Liver (tissue), 9 donors: ENCODE results near the gene P4HB. TPM values are rescaled to one million over a fixed set of nuclear protein-coding genes. Genes with fewer than 3 reads are reported as not detected.

Source experiments
- DNase-seq: peaks from one replicate; pipeline ENCODE4 v3.0.0-alpha.2; 2017; ENCODE audit warnings: low spot score
- H3K27ac ChIP-seq, 2 donors: one replicate each; pipeline ENCODE4 v1.7.0; 2013; ENCODE audit warnings: inconsistent platforms in 2 of 2, low read length in 2 of 2, control low read depth in 1 of 2, low read depth in 1 of 2, mild to moderate bottlenecking in 1 of 2
- H3K27me3 ChIP-seq, 4 donors: one replicate each; pipeline versions ENCODE4 v1.6.1 to v1.7.0; 2013; ENCODE audit warnings: low read length in 3 of 4, inconsistent platforms in 1 of 4, mild to moderate bottlenecking in 1 of 4, moderate library complexity in 1 of 4; ENCODE audit not compliant: control insufficient read depth in 4 of 4, insufficient read depth in 4 of 4
- H3K36me3 ChIP-seq, 4 donors: one replicate each; pipeline versions ENCODE4 v1.6.1 to v1.7.0; 2013; ENCODE audit warnings: low read length in 3 of 4, mild to moderate bottlenecking in 3 of 4, low read depth in 1 of 4, moderate library complexity in 1 of 4; ENCODE audit not compliant: control insufficient read depth in 4 of 4, insufficient read depth in 3 of 4
- H3K4me1 ChIP-seq, 4 donors: one replicate each; pipeline versions ENCODE4 v1.6.1 to v1.7.0; 2013; ENCODE audit warnings: low read length in 3 of 4, mild to moderate bottlenecking in 3 of 4, moderate library complexity in 1 of 4; ENCODE audit not compliant: control insufficient read depth in 4 of 4, insufficient read depth in 4 of 4
- H3K4me3 ChIP-seq, 3 donors: one replicate each; pipeline versions ENCODE4 v1.6.1 to v1.7.0; 2013; ENCODE audit warnings: low read length in 3 of 3, control low read depth in 1 of 3, low read depth in 1 of 3, mild to moderate bottlenecking in 1 of 3
- H3K9ac ChIP-seq, 2 donors: one replicate each; pipeline ENCODE4 v1.7.0; 2013; ENCODE audit warnings: low read length in 2 of 2, mild to moderate bottlenecking in 2 of 2, moderate library complexity in 2 of 2, control low read depth in 1 of 2, low read depth in 1 of 2
- H3K9me3 ChIP-seq, 4 donors: one replicate each; pipeline versions ENCODE4 v1.6.1 to v1.7.0; 2013; ENCODE audit warnings: low read length in 3 of 4; ENCODE audit not compliant: control insufficient read depth in 4 of 4
- ATF3 ChIP-seq: IDR thresholded peaks from 2 replicates; pipeline ENCODE4 v1.6.1; 2016; ENCODE audit warnings: antibody characterized with exemption
- CTCF ChIP-seq: fragments of 150-350 bp; IDR thresholded peaks from 2 replicates; pipeline ENCODE4 v1.5.1; 2017; ENCODE audit warnings: improper control_type of control experiment, low read depth, low read length; ENCODE audit not compliant: missing input control
- EGR1 ChIP-seq, 2 donors: IDR thresholded peaks; 2 replicates each; pipeline ENCODE4 v1.6.1; 2016 to 2018; ENCODE audit warnings: antibody characterized with exemption in 2 of 2, low read depth in 2 of 2
- FOXA1 ChIP-seq: IDR thresholded peaks from 2 replicates; pipeline ENCODE4 v1.6.1; 2016; ENCODE audit warnings: antibody characterized with exemption
- FOXA2 ChIP-seq: IDR thresholded peaks from 2 replicates; pipeline ENCODE4 v1.6.1; 2016; ENCODE audit warnings: antibody characterized with exemption
- GABPA ChIP-seq, 2 donors: IDR thresholded peaks in 1 of 2; conservative IDR thresholded peaks in 1 of 2; 2 replicates each; pipeline ENCODE4 v1.6.1; 2016; ENCODE audit warnings: antibody characterized with exemption in 2 of 2, mild to moderate bottlenecking in 1 of 2, moderate library complexity in 1 of 2
- HNF4A ChIP-seq, 2 donors: conservative IDR thresholded peaks; 2 replicates each; pipeline ENCODE4 v1.6.1; 2016; ENCODE audit warnings: antibody characterized with exemption in 2 of 2, mild to moderate bottlenecking in 2 of 2
- HNF4G ChIP-seq: IDR thresholded peaks from 2 replicates; pipeline ENCODE4 v1.6.1; 2016; ENCODE audit warnings: antibody characterized with exemption
- JUND ChIP-seq, 2 donors: IDR thresholded peaks; 2 replicates each; pipeline ENCODE4 v1.6.1; 2016; ENCODE audit warnings: antibody characterized with exemption in 2 of 2
- MAX ChIP-seq: IDR thresholded peaks from 2 replicates; pipeline ENCODE4 v1.6.1; 2016; ENCODE audit warnings: antibody characterized with exemption
- NR2F2 ChIP-seq: IDR thresholded peaks from 2 replicates; pipeline ENCODE4 v1.6.1; 2016; ENCODE audit warnings: antibody characterized with exemption
- RAD21 ChIP-seq, 2 donors: IDR thresholded peaks; 2 replicates each; pipeline ENCODE4 v1.6.1; 2016; ENCODE audit warnings: antibody characterized with exemption in 2 of 2, mild to moderate bottlenecking in 2 of 2
- REST ChIP-seq: IDR thresholded peaks from 2 replicates; pipeline ENCODE4 v1.6.1; 2016; ENCODE audit warnings: antibody characterized with exemption, mild to moderate bottlenecking
- RXRA ChIP-seq, 2 donors: IDR thresholded peaks; 2 replicates each; pipeline ENCODE4 v1.6.1; 2017 to 2018; ENCODE audit warnings: antibody characterized with exemption in 2 of 2, mild to moderate bottlenecking in 1 of 2
- SP1 ChIP-seq: IDR thresholded peaks from 2 replicates; pipeline ENCODE4 v1.6.1; 2018; ENCODE audit warnings: antibody characterized with exemption, mild to moderate bottlenecking
- TAF1 ChIP-seq: conservative IDR thresholded peaks from 2 replicates; pipeline ENCODE4 v1.6.1; 2016; ENCODE audit warnings: antibody characterized with exemption, mild to moderate bottlenecking
- YY1 ChIP-seq: IDR thresholded peaks from 2 replicates; pipeline ENCODE4 v1.6.1; 2016; ENCODE audit warnings: antibody characterized with exemption, mild to moderate bottlenecking
- ZBTB33 ChIP-seq: IDR thresholded peaks from 2 replicates; pipeline ENCODE4 v1.6.1; 2016; ENCODE audit warnings: antibody characterized with exemption
- WGBS: extraction: QIAGEN DNeasy Blood & Tissue Kit; methylation state at CpG from one replicate; pipeline ENCODE4 v1.1.7; 2013; 5-methylcytosine and 5-hydroxymethylcytosine counted together
- polyA plus RNA-seq, 2 donors: library from polyadenylated mRNA; stranded (reverse) in 1 of 2; unstranded in 1 of 2; fragments of 200-250 nt in 1 of 2; fragments of >200 nt in 1 of 2; fragmentation: Nextera tagmentation in 1 of 2; extraction: Ambion mirVana in 1 of 2; gene quantifications; one replicate each; pipeline versions ENCODE4 v1.2.1 to v1.2.3, GENCODE V29; 2013 to 2015
- total RNA-seq, 2 donors: library from RNA; depleted of rRNA; stranded (reverse); fragments of >200 nt; gene quantifications; one replicate each; pipeline ENCODE4 v1.2.3, GENCODE V29; 2014
- donor health status: healthy.
- donor health status: healthy.
- donor health status: healthy.
- donor health status: healthy.
- donor health status: healthy.

The P4HB gene
- total and polyA plus RNA-seq, 4 donors: 1,000 to 3,361 (median 1,576) TPM

GRCh38 chr17:81842725-81843504 lies 17.4 kb downstream of the P4HB start:
- no peak for DNase-seq
- TF ChIP-seq FOXA2: no peak
- TF ChIP-seq REST: no peak
- peak in 1 of 2 donors; percentile 43 for TF ChIP-seq JUND (IDR thresholded peaks at IDR 0.05)
- TF ChIP-seq MAX: no peak
- no peak for TF ChIP-seq ZBTB33
- no peak for TF ChIP-seq EGR1 (IDR thresholded peaks at IDR 0.05; ENCODE audit: low read depth in 2 of 2)
- TF ChIP-seq TAF1: no peak
- TF ChIP-seq CTCF: no peak
- no peak for TF ChIP-seq FOXA1
- TF ChIP-seq HNF4A (conservative IDR thresholded peaks at IDR 0.05): peak; percentile 24 to 62
- TF ChIP-seq HNF4G: no peak
- no peak for TF ChIP-seq NR2F2
- no peak for TF ChIP-seq YY1
- peak; percentile 15 for TF ChIP-seq SP1
- peak in 1 of 2 donors; percentile 48 for TF ChIP-seq GABPA (IDR thresholded peaks at IDR 0.05 in 1 of 2, conservative IDR thresholded peaks at IDR 0.05 in 1 of 2)
- peak; percentile 37 to 64 for TF ChIP-seq RXRA (IDR thresholded peaks at IDR 0.05)
- TF ChIP-seq ATF3: no peak
- TF ChIP-seq RAD21 (IDR thresholded peaks at IDR 0.05): peak in 1 of 2 donors; percentile 21
- H3K4me1 ChIP-seq: peaks cover 0 to 29% (median 19%) of the 10 kb centered on the region in 4 donors
- 44% methylated on average over 21 of the region's 21 CpGs for WGBS
- H3K36me3 ChIP-seq: peaks cover 30 to 47% (median 35%) of the 10 kb centered on the region in 4 donors
- H3K27ac ChIP-seq: peak overlapping the region; percentile 48 to 56
- H3K9me3 ChIP-seq: no peaks in the 10 kb centered on the region
- H3K4me3 ChIP-seq: no peak overlapping the region
- no peaks in the 10 kb centered on the region for H3K27me3 ChIP-seq
- no peak overlapping the region for H3K9ac ChIP-seq
